Psoas muscle (tissue), 8 donors: ENCODE data around the gene PPP4R3B. TPM values are rescaled to one million over a fixed set of nuclear protein-coding genes. Genes with fewer than 3 reads are reported as not detected.
"Not testable (repeated sequence)": the region's sequence is repeated elsewhere in the genome, so short reads cannot be mapped to it uniquely, and the experiment has no call there.

Source experiments
- ATAC-seq, 4 donors: fragments of 200-7000 bp; cut with Tn5 transposase; one replicate each; pipeline ENCODE4 v1.9.1; 2020; ENCODE audit warnings: moderate library complexity in 3 of 4, mild to moderate bottlenecking in 2 of 4
- DNase-seq, 2 donors: peaks; one replicate each; pipeline ENCODE4 v3.0.0-alpha.2; 2020
- H3K27ac ChIP-seq: fragments of 200-600 bp; one replicate; pipeline ENCODE4 v1.8.0; 2022
- H3K27me3 ChIP-seq, 3 donors: fragments of 200-600 bp in 1 of 3; one replicate each; pipeline versions ENCODE4 v1.6.1 to v1.8.0; 2013 to 2022; ENCODE audit warnings: low read length in 2 of 3, mild to moderate bottlenecking in 2 of 3, moderate library complexity in 1 of 3; ENCODE audit not compliant: insufficient read depth in 3 of 3
- H3K36me3 ChIP-seq, 2 donors: fragments of 200-600 bp in 1 of 2; one replicate each; pipeline versions ENCODE4 v1.6.1 to v1.8.0; 2013 to 2022; ENCODE audit warnings: low read depth in 1 of 2, mild to moderate bottlenecking in 1 of 2, moderate library complexity in 1 of 2; ENCODE audit not compliant: insufficient read depth in 1 of 2
- H3K4me1 ChIP-seq: fragments of 200-600 bp; one replicate; pipeline ENCODE4 v1.8.0; 2022
- H3K4me3 ChIP-seq: fragments of 200-600 bp; one replicate; pipeline ENCODE4 v1.8.0; 2022; ENCODE audit warnings: mild to moderate bottlenecking
- H3K9me3 ChIP-seq: fragments of 200-600 bp; one replicate; pipeline ENCODE4 v1.8.0; 2022
- CTCF ChIP-seq: fragments of 200-600 bp; IDR thresholded peaks from one replicate; pipeline ENCODE4 v1.8.0; 2022; ENCODE audit warnings: antibody characterized with exemption
- WGBS, 3 donors: extraction: QIAGEN DNeasy Blood & Tissue Kit; methylation state at CpG; one replicate each; pipeline versions ENCODE4 v1.1.6 to v1.1.7; 2013; 5-methylcytosine and 5-hydroxymethylcytosine counted together
- intact Hi-C, 2 donors: fragments of 100-400 bp; cut with DNase I; formaldehyde crosslinking; loops; one replicate each; pipeline versions ENCODE4 v1.11.0 to v1.14.2; 2022
- polyA plus RNA-seq, 3 donors: library from polyadenylated mRNA; stranded (reverse); fragments of 200-250 nt; gene quantifications; one replicate each; pipeline ENCODE4 v1.2.3, GENCODE V29; 2013
- total RNA-seq, 4 donors: library from RNA; stranded (reverse); fragmentation: NEBNext Ultra II Directional in 2 of 4; extraction: Animal tissue kit (Norgen Biotek cat#: 25700) in 2 of 4; gene quantifications; one replicate each; pipeline versions ENCODE4 v1.2.1 to v1.2.4, GENCODE V29; 2021 to 2023
- donor health status: healthy with polysubstance abuse.
- donor health status: DM: no; HTN: no; CAD: no; lungs with moderate emphysema.
- donor health status: Bipolar disorder and iron deficiency.
- donor health status: healthy.
- donor health status: DM: yes; HTN: yes; CAD: no.
- donor health status: DM: no; HTN: no; CAD: no.
- donor health status: DM: no; HTN: no; CAD: no.
- donor health status: DM: yes; HTN: yes; CAD: no.

Gene PPP4R3B
- total and polyA plus RNA-seq, 7 donors, result 11.8 to 32.8 (median 21.0) TPM

- H3K4me3 ChIP-seq, result peak overlapping the region; percentile 42
- intact Hi-C loops, result no loop called here
- peak overlapping the region; percentile 71 for H3K27ac ChIP-seq
- TF ChIP-seq CTCF, result no peak
- no peak for ATAC-seq
- no peaks in the 10 kb centered on the region for H3K27me3 ChIP-seq
- WGBS, 3 donors, result 93 to 95% (median 95%) methylated on average over 3 of the region's 3 CpGs
- peaks cover 0 to 79% of the 10 kb centered on the region in 2 donors for H3K36me3 ChIP-seq
- H3K9me3 ChIP-seq, result no peaks in the 10 kb centered on the region
- no peak for DNase-seq
- peaks cover 17% of the 10 kb centered on the region for H3K4me1 ChIP-seq
Observed at GRCh38 chr2:55581435-55581834, 36.0 kb downstream of the PPP4R3B start.

GRCh38 chr2:55569002-55569401, 48.4 kb downstream of the PPP4R3B start:
- H3K4me1 ChIP-seq, H3K9me3 ChIP-seq, H3K27me3 ChIP-seq, ATAC-seq, intact Hi-C loops, H3K4me3 ChIP-seq, DNase-seq, H3K27ac ChIP-seq: not testable (repeated sequence)
- WGBS, 3 donors, result 79 to 93% (median 91%) methylated on average over 8 of the region's 8 CpGs
- H3K36me3 ChIP-seq, result peaks cover 3 to 94% of the 10 kb centered on the region in 2 donors

- ATAC-seq (no peak), DNase-seq (no peak)
- Histone ChIP-seq H3K36me3 (peaks cover 3 to 95% of the 10 kb centered on the region in 2 donors), H3K4me3 (no peak overlapping the region), H3K4me1 (no peaks in the 10 kb centered on the region), H3K27me3 (no peaks in the 10 kb centered on the region), H3K27ac (no peak overlapping the region), H3K9me3 (no peaks in the 10 kb centered on the region)
- intact Hi-C loops, result no loop called here
- WGBS, 3 donors, result 85 to 97% (median 87%) methylated on average over 4 of the region's 4 CpGs
- TF ChIP-seq CTCF, result no peak
Observed at GRCh38 chr2:55567298-55567697, 50.1 kb downstream of the PPP4R3B start.

GRCh38 chr2:55565613-55566012, 51.8 kb downstream of the PPP4R3B start:
- H3K27ac ChIP-seq, result no peak overlapping the region
- TF ChIP-seq CTCF, result no peak
- peaks cover 3 to 98% of the 10 kb centered on the region in 2 donors for H3K36me3 ChIP-seq
- H3K4me1 ChIP-seq, result no peaks in the 10 kb centered on the region
- 93 to 100% (median 96%) methylated on average over 1 of the region's 1 CpG for WGBS, 3 donors
- no peak overlapping the region for H3K4me3 ChIP-seq
- ATAC-seq (no peak), DNase-seq (no peak)
- intact Hi-C loops, result no loop called here
- H3K27me3 ChIP-seq, result no peaks in the 10 kb centered on the region
- no peaks in the 10 kb centered on the region for H3K9me3 ChIP-seq

GRCh38 chr2:55560855-55561254, 56.6 kb downstream of the PPP4R3B start:
- intact Hi-C loops, result no loop called here
- Histone ChIP-seq H3K36me3 (peaks cover 4 to 99% of the 10 kb centered on the region in 2 donors), H3K9me3 (no peaks in the 10 kb centered on the region), H3K27me3 (no peaks in the 10 kb centered on the region), H3K4me1 (no peaks in the 10 kb centered on the region), H3K27ac (no peak overlapping the region), H3K4me3 (no peak overlapping the region)
- 98 to 99% (median 99%) methylated on average over 3 of the region's 3 CpGs for WGBS, 3 donors
- no peak for TF ChIP-seq CTCF
- DNase-seq (no peak), ATAC-seq (no peak)
